Measurements from ENCODE around the gene CMTM1.

DNA sequence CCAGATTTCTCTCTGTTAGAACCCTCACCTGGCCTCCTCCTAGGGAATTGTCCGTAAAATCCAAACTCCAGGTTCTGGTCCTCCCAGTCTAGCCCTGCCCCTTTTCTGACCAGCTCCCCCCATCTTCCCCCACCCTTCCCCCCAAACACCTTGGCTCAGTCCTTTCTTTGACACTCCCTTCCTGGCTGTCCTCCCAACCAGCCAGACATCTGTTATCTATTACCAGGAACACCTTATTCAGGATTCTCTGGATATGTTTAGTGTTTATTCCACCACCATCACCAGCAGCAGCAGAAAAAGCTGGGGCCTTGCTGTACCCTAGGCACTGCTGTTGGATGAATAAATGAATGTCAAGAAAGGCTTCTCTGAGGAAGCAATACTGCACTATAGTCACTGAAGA, 34.2 kb downstream of the CMTM1 start:
- TF ChIP-seq, protein P1, sequence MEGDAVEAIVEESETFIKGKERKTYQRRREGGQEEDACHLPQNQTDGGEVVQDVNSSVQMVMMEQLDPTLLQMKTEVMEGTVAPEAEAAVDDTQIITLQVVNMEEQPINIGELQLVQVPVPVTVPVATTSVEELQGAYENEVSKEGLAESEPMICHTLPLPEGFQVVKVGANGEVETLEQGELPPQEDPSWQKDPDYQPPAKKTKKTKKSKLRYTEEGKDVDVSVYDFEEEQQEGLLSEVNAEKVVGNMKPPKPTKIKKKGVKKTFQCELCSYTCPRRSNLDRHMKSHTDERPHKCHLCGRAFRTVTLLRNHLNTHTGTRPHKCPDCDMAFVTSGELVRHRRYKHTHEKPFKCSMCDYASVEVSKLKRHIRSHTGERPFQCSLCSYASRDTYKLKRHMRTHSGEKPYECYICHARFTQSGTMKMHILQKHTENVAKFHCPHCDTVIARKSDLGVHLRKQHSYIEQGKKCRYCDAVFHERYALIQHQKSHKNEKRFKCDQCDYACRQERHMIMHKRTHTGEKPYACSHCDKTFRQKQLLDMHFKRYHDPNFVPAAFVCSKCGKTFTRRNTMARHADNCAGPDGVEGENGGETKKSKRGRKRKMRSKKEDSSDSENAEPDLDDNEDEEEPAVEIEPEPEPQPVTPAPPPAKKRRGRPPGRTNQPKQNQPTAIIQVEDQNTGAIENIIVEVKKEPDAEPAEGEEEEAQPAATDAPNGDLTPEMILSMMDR (IDR thresholded peaks at IDR 0.05 in 2 of 3, conservative IDR thresholded peaks at IDR 0.05 in 1 of 3; ENCODE audit: borderline replicate concordance in 1 of 3, insufficient read depth in 1 of 3, low read depth in 2 of 3, low read length in 2 of 3) = no peak
- TF ChIP-seq, protein P2, sequence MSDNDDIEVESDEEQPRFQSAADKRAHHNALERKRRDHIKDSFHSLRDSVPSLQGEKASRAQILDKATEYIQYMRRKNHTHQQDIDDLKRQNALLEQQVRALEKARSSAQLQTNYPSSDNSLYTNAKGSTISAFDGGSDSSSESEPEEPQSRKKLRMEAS (IDR thresholded peaks at IDR 0.05) = no peak
- TF ChIP-seq CEBPB (IDR thresholded peaks at IDR 0.05; ENCODE audit: low read depth) = no peak
- no peak for TF ChIP-seq POLR2A (IDR thresholded peaks at IDR 0.05; ENCODE audit: borderline replicate concordance, extremely low read depth, insufficient read depth, insufficient read length)
- TF ChIP-seq ZFX (IDR thresholded peaks at IDR 0.05) = no peak
